ENCODE results near the gene TEKT5. TPM values are rescaled to one million over a fixed set of nuclear protein-coding genes. Genes with fewer than 3 reads are reported as not detected.
"Not testable (repeated sequence)": the region's sequence is repeated elsewhere in the genome, so short reads cannot be mapped to it uniquely, and the experiment has no call there.

Gene TEKT5
- total RNA-seq, 2 donors from 2014 or later = 0.36 to 3.9 TPM

GRCh38 chr16:10681310-10682308, 13.1 kb downstream of the TEKT5 start:
- intact Hi-C loops (cut with DNase I) = no loop called here
- no peak overlapping the region for H3K4me3 ChIP-seq
- H3K9me3 ChIP-seq = no peaks in the 10 kb centered on the region
- no peak overlapping the region for H3K27ac ChIP-seq
- WGBS = 86% methylated on average over 29 of the region's 29 CpGs
- no peak for DNase-seq (ENCODE audit: low spot score)
- TF ChIP-seq POLR2A (IDR thresholded peaks at IDR 0.05) (no peak), POLR2AphosphoS5 (IDR thresholded peaks at IDR 0.05) (no peak), CTCF (IDR thresholded peaks at IDR 0.05) (no peak)
- no peaks in the 10 kb centered on the region for H3K27me3 ChIP-seq (replicated peaks; ENCODE audit: insufficient read depth)
- no peaks in the 10 kb centered on the region for H3K36me3 ChIP-seq
- no peaks in the 10 kb centered on the region for H3K4me1 ChIP-seq (replicated peaks)

- Histone ChIP-seq H3K9me3 (no peaks in the 10 kb centered on the region), H3K4me3 (no peak overlapping the region), H3K36me3 (no peaks in the 10 kb centered on the region), H3K27me3 (replicated peaks; ENCODE audit: insufficient read depth) (no peaks in the 10 kb centered on the region), H3K27ac (no peak overlapping the region), H3K4me1 (replicated peaks) (no peaks in the 10 kb centered on the region)
- TF ChIP-seq CTCF (IDR thresholded peaks at IDR 0.05) (no peak), POLR2AphosphoS5 (IDR thresholded peaks at IDR 0.05) (no peak), POLR2A (IDR thresholded peaks at IDR 0.05) (no peak)
- intact Hi-C loops (cut with DNase I) = no loop called here
- no peak for DNase-seq (ENCODE audit: low spot score)
Measured at GRCh38 chr16:10679921-10680320, 14.8 kb downstream of the TEKT5 start.

GRCh38 chr16:10679441-10679840, 15.3 kb downstream of the TEKT5 start:
- WGBS = 91% methylated on average over 7 of the region's 7 CpGs
- H3K9me3 ChIP-seq; DNase-seq (ENCODE audit: low spot score); H3K4me1 ChIP-seq (replicated peaks); H3K4me3 ChIP-seq; intact Hi-C loops (cut with DNase I); H3K36me3 ChIP-seq; H3K27me3 ChIP-seq (replicated peaks; ENCODE audit: insufficient read depth); H3K27ac ChIP-seq: not testable (repeated sequence)

GRCh38 chr16:10678655-10679054, 16.1 kb downstream of the TEKT5 start:
- TF ChIP-seq POLR2AphosphoS5 (IDR thresholded peaks at IDR 0.05) = no peak
- TF ChIP-seq CTCF (IDR thresholded peaks at IDR 0.05) = no peak
- TF ChIP-seq POLR2A (IDR thresholded peaks at IDR 0.05) = no peak
- Histone ChIP-seq H3K4me3 (no peak overlapping the region), H3K27ac (no peak overlapping the region), H3K9me3 (no peaks in the 10 kb centered on the region), H3K36me3 (no peaks in the 10 kb centered on the region), H3K4me1 (replicated peaks) (no peaks in the 10 kb centered on the region), H3K27me3 (replicated peaks; ENCODE audit: insufficient read depth) (no peaks in the 10 kb centered on the region)
- DNase-seq (ENCODE audit: low spot score) = no peak
- 74% methylated on average over 2 of the region's 2 CpGs for WGBS
- intact Hi-C loops (cut with DNase I) = no loop called here

- Histone ChIP-seq H3K9me3 (no peaks in the 10 kb centered on the region), H3K4me3 (no peak overlapping the region), H3K36me3 (no peaks in the 10 kb centered on the region), H3K27me3 (replicated peaks; ENCODE audit: insufficient read depth) (no peaks in the 10 kb centered on the region), H3K27ac (no peak overlapping the region), H3K4me1 (replicated peaks) (no peaks in the 10 kb centered on the region)
- 98% methylated on average over 6 of the region's 6 CpGs for WGBS
- no peak for TF ChIP-seq POLR2A (IDR thresholded peaks at IDR 0.05)
- no peak for DNase-seq (ENCODE audit: low spot score)
- intact Hi-C loops (cut with DNase I) = no loop called here
Measured at GRCh38 chr16:10676284-10676683, 18.4 kb downstream of the TEKT5 start.

- WGBS = 85% methylated on average over 13 of the region's 13 CpGs
- intact Hi-C loops (cut with DNase I) = no loop called here
- H3K27ac ChIP-seq = no peak overlapping the region
- no peaks in the 10 kb centered on the region for H3K27me3 ChIP-seq (replicated peaks; ENCODE audit: insufficient read depth)
- no peaks in the 10 kb centered on the region for H3K9me3 ChIP-seq
- H3K4me3 ChIP-seq = no peak overlapping the region
- no peaks in the 10 kb centered on the region for H3K36me3 ChIP-seq
- no peaks in the 10 kb centered on the region for H3K4me1 ChIP-seq (replicated peaks)
- TF ChIP-seq POLR2A (IDR thresholded peaks at IDR 0.05) (no peak), POLR2AphosphoS5 (IDR thresholded peaks at IDR 0.05) (no peak), CTCF (IDR thresholded peaks at IDR 0.05) (no peak)
- DNase-seq (ENCODE audit: low spot score) = no peak
Measured at GRCh38 chr16:10675861-10676260, 18.9 kb downstream of the TEKT5 start.
